HT1080 (cell line): ENCODE results near the gene SNX24. TPM values are rescaled to one million over a fixed set of nuclear protein-coding genes. Genes with fewer than 3 reads are reported as not detected.

Source experiments
- DNase-seq: peaks from one replicate; pipeline ENCODE4 v3.0.0-alpha.2; 2015; ENCODE audit warnings: low read depth
- small RNA-seq: library from RNA; depleted of rRNA; stranded (forward); fragments of <200 nt; gene quantifications from one replicate; pipeline ENCODE3, GENCODE V24; 2014
- total RNA-seq: library from RNA; depleted of rRNA; stranded (reverse); fragments of >200 nt; shearing (Covaris generic); gene quantifications from 2 replicates; pipeline ENCODE4 v1.2.3, GENCODE V29; 2014; rRNA removed

Gene SNX24
- total RNA-seq, 1 experiment from 2014 or later, result 9.3 TPM

GRCh38 chr5:123001808-123002207, 156.4 kb downstream of the SNX24 start:
- DNase-seq, result no peak

GRCh38 chr5:123007182-123007581, 161.8 kb downstream of the SNX24 start:
- no peak for DNase-seq

DNA sequence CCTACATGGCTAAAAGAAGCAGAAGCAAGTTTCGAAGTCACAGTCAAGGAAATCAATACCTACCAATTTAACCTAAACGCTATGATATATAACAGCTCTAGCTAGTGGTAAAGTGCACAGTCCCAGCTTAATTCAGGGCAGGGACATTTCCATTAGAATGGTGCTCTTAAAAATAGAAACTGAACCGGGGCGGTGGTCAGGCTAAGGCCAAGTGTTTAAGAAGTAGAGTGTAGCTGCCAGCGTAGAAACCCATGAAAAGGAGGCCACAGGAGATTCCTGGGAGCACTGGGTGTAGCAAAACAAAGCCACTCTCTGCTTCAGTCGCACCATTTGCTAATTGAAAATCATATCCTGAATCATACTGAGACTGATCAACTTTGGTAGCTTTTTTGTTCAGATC, 162.3 kb downstream of the SNX24 start:
- no peak for DNase-seq

DNA sequence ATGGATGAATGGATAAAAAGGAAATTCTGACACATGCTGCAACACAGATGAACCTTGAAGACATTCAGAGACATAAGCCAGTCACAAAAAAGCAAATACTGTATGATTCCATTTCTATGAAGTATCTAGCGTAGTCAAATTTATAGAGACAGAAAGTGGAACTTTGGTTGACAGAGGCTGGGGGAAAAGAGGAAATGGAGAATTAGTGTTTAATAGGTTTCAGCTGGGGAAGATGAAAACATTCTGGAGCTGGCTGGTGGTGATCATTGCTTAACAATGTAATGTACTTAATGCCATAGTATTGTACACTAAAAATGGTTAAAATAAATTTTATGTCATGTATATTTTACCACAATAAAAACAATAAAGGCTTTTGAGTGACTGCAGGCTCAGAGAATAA, 166.9 kb downstream of the SNX24 start:
- no peak for DNase-seq

DNA sequence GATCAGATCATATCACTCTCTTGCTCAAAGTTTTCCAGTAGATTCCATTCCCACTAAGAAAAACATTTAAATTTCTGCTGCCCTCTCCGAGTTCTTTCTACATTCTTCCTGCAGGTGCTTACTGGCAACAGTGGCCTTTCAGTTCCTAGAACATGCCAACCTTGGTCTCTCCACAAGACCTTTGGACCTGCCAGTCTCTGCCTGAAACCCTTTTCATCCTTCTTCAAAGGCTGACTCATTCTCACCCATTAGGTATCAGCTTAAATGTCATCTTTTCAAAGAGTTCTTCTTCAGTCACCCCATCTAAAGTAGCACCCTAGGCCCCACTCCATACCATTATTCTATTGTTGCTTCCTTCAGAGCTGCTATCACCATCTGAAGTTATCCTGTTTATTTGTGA, 169.3 kb downstream of the SNX24 start:
- no peak for DNase-seq

DNA sequence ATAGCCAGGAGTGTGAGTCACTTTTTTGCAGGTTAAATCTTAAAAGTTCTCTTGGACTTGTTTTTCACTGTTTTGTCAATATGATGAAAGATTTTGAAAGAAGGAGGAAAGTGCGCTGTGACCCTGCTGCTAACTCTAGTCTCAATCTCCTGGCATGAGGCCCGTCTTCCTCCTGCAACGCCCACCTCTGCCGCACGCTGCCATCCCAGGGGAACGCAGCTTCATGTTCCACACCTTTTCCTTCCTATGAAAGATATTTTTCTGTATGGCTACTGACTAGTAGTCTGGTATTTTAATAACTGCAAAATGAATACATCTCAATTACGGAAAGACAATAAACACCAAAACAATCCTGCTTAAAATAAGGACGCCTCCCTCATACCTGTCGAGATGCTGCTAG, 182.8 kb downstream of the SNX24 start:
- DNase-seq, result no peak

DNA sequence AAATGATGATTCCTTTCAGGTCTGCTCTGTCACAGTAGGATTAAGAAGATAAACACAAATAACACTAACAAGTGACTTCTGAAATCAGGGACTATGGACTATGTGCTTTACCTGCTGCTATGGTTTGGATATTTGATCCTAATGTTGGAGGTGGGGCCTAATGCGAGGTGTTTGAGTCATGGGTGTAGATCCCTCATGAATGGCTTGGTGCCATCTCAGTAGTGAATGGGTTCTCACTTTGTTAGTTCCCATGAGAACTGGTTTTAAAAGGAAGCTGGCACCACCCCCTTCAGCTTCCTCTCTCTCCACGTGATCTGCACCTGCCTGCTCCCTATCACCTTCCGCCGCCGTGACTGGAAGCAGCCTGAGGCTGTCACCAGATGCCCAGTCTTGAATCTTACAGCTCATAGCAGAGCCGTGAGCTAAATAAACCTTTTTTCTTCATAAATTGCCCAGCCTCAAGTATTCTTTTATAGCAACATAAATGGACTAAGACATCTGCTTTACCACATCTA, 187.8 kb downstream of the SNX24 start:
- DNase-seq, result peak; percentile 9

DNA sequence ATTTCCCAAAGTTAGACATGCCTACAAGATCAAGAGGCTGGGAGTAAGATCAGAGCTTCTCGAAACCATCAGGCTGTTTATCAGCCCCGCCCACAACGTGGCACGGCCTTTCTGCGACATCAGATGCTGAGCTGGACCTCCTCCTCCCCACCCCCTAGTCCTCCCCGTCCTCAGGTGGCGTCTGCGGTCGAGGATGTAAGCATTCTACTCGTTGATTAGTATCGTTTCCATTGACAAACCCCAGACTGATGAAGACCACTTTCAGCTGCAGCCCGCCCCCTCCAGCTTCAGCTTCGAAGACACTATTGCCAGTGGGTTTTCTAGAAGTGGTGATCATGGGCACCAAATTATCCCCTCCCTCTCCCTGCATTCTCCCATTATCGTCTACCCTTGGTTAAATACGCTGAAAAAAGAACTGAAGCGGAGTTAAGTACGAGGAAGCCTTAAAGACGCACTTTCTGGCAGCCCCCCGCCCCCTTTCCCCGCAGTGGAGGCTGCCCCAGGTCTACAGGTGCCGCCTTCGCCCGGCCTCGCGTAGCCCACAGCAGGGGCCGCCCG, 190.0 kb downstream of the SNX24 start:
- DNase-seq, result no peak

DNA sequence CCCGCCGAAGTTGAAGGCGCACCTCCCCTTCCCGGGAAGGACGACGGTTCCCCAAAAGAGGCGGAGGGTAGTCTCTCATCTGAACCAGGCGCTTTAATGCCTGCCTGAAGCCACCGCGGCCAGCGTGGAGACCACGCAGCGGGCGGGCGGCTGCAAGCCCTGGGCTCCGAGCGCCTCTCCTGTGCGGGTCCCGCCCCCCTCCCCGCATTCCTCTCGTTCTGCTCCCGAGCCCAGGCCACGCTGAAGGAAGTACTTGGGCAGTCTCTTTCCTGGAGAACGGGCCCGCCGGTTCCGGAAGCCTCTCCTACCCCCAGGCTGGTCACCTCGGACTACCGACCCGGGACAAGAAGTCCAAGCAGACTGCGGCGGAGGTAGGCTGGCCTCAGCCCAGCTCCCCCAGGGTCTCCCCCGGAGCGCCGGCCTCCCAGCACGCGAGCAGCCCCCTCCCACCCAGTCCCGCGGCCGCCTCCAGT, 190.5 kb downstream of the SNX24 start:
- peak; percentile 47 for DNase-seq

- peak; percentile 79 for DNase-seq
These were observed 191.1 kb downstream of the SNX24 start, which contains the start of gene PPIC for GRCh38 chr5:123036391-123037103. Gene PPIC, minus strand, starts transcription at chr5:123036725. Its CDS starts 100 bp downstream, at chr5:123036625.

GRCh38 chr5:123037104-123037418, 191.6 kb downstream of the SNX24 start:
- DNase-seq, result no peak

- no peak for DNase-seq
These were observed 194.3 kb downstream of the SNX24 start for GRCh38 chr5:123039673-123040072.

DNA sequence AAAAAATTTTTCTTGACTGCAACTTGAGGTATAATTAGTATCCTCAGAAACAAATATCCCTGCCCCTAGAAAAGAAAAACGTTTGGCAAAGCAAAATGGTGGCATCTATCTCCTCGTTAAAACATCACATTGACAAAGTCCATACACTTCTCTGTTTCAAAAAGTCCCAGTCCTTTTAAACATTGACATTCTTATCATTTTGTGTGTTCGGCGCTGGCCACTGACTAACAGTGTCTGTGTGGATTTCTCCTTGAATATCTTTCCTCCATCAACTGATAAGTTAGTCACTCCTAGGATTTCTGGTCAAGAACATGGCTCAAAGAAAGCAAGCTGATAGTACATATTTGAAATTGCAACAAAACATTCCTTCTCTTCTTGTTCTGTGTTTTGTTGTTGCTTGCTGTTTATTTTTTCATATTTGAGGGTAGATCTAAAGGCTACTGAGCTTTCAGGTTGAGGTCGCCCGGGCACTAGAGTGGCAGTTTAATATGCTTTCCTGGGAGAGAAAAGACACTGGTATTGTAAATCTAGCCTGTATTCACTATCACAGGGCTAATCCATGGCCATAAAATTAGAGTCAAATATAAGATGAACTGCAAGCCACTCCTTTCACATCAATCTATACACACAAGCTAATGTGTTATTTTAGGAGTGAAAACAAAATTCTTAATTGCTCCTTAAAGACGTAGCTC, 199.7 kb downstream of the SNX24 start:
- no peak for DNase-seq

- no peak for DNase-seq
These were observed 200.8 kb downstream of the SNX24 start for GRCh38 chr5:123046222-123046621.

DNA sequence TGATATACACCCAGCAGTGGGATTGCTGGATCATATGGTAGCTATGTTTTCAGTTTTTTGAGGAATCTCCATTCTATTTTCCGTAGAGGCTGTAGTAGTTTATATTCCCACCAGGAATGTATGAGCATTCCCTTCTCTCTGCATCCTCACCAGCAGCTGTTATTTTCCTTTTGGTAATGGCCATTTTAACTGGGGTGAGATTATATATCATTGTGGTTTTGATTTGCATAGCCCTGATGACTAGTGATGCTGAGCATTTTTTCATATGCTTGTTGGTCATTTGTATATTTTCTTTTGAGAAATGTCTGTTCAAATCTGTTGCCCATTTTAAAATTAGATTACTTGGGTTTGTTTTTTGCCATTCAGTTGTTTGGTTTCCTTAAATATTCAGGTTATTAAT, 202.3 kb downstream of the SNX24 start:
- no peak for DNase-seq

DNA sequence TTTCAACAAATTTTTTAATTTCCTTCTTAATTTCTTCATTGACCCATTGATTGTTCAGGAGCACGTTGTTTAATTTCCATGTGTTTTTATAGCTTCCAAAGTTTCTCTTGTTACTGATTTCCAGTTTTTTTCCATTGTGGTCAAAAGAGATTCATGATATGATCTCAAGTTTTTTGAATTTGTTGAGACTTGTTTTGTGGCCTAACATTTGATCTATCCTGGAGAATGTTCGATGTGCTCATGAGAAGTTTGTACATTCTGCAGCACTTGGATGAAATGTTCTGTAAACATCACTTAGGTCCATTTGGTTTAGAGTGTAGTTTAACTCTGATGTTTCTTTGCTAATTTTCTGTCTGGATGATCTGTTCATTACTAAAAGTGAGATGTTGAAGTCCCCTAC, 205.8 kb downstream of the SNX24 start:
- no peak for DNase-seq

Small RNAs within 50 kb of the gene (small RNA-seq; reads per million reads assigned to genes)
- not detected for gene RN7SL689P

Other genes starting within 250 kb of the SNX24 start
- 62.0 and 68.4 TPM in 2 replicates for gene SNX2, start 70.5 kb upstream of the SNX24 start, total RNA-seq
- 17.9 and 20.9 TPM in 2 replicates for gene PPIC, start 191.1 kb downstream of the SNX24 start, total RNA-seq
- 0.03 and 0.42 TPM in 2 replicates for gene PRDM6, start 243.6 kb downstream of the SNX24 start, total RNA-seq